H9 (cell line): ENCODE data around the gene THY1. TPM values are rescaled to one million over a fixed set of nuclear protein-coding genes. Genes with fewer than 3 reads are reported as not detected.
"Not testable (repeated sequence)": the region's sequence is repeated elsewhere in the genome, so short reads cannot be mapped to it uniquely, and the experiment has no call there.

Experiments used
- DNase-seq: peaks from one replicate; pipeline ENCODE4 v3.0.0-alpha.2; 2017
- H2AFZ ChIP-seq: one replicate; pipeline ENCODE4 v1.6.1; 2013; ENCODE audit warnings: mild to moderate bottlenecking, low read length, control low read depth, moderate library complexity
- H2AK5ac ChIP-seq: 2 replicates; pipeline ENCODE4 v1.6.1; 2013; ENCODE audit warnings: low read length, control low read depth, mixed read lengths; ENCODE audit not compliant: insufficient read length
- H2BK120ac ChIP-seq: one replicate; pipeline ENCODE4 v1.6.1; 2013; ENCODE audit warnings: low read depth, mild to moderate bottlenecking, low read length, control low read depth, inconsistent platforms; ENCODE audit not compliant: poor library complexity, severe bottlenecking
- H2BK12ac ChIP-seq: 2 replicates; pipeline ENCODE4 v1.6.1; 2013; ENCODE audit warnings: low read length, control low read depth, mixed read lengths, low read depth; ENCODE audit not compliant: insufficient read length
- H2BK15ac ChIP-seq: 2 replicates; pipeline ENCODE4 v1.6.1; 2013; ENCODE audit warnings: low read depth, low read length, control low read depth
- H2BK20ac ChIP-seq: one replicate; pipeline ENCODE4 v1.6.1; 2013; ENCODE audit warnings: low read depth, mild to moderate bottlenecking, low read length, control low read depth, inconsistent platforms; ENCODE audit not compliant: poor library complexity, severe bottlenecking
- H2BK5ac ChIP-seq: 2 replicates; pipeline ENCODE4 v1.6.1; 2013; ENCODE audit warnings: low read length, control low read depth, mixed read lengths; ENCODE audit not compliant: insufficient read length
- H3K14ac ChIP-seq: 2 replicates; pipeline ENCODE4 v1.6.1; 2013; ENCODE audit warnings: low read length, control low read depth; ENCODE audit not compliant: insufficient read depth
- H3K18ac ChIP-seq: 2 replicates; pipeline ENCODE4 v1.6.1; 2013; ENCODE audit warnings: low read depth, mild to moderate bottlenecking, mixed read lengths, low read length, control low read depth; ENCODE audit not compliant: insufficient read length
- H3K23ac ChIP-seq: 2 replicates; pipeline ENCODE4 v1.6.1; 2013; ENCODE audit warnings: low read length, control low read depth, mixed read lengths, low read depth; ENCODE audit not compliant: insufficient read length
- H3K23me2 ChIP-seq: 2 replicates; pipeline ENCODE4 v1.6.1; 2013; ENCODE audit warnings: low read depth, mild to moderate bottlenecking, mixed read lengths, low read length, control low read depth; ENCODE audit not compliant: insufficient read length, poor library complexity, severe bottlenecking
- H3K27ac ChIP-seq: 2 replicates; pipeline ENCODE4 v1.5.1; 2013; ENCODE audit warnings: low read length, control low read depth, mixed read lengths, low read depth; ENCODE audit not compliant: insufficient read length
- H3K27me3 ChIP-seq: 2 replicates; pipeline ENCODE4 v1.6.1; 2013; ENCODE audit warnings: low read length, control low read depth, inconsistent platforms; ENCODE audit not compliant: insufficient read depth
- H3K4ac ChIP-seq: 2 replicates; pipeline ENCODE4 v1.6.1; 2013; ENCODE audit warnings: low read depth, mild to moderate bottlenecking, control low read depth, inconsistent platforms, low read length, moderate library complexity
- H3K4me1 ChIP-seq: 2 replicates; pipeline ENCODE4 v1.6.1; 2013; ENCODE audit warnings: low read length, control low read depth, inconsistent platforms; ENCODE audit not compliant: insufficient read depth
- H3K4me2 ChIP-seq: 2 replicates; pipeline ENCODE4 v1.6.1; 2013; ENCODE audit warnings: low read length, control low read depth, mixed read lengths; ENCODE audit not compliant: insufficient read length, insufficient read depth
- H3K56ac ChIP-seq: 2 replicates; pipeline ENCODE4 v1.6.1; 2013; ENCODE audit warnings: low read depth, mild to moderate bottlenecking, mixed read lengths, low read length, control low read depth; ENCODE audit not compliant: insufficient read length
- H3K79me1 ChIP-seq: 2 replicates; pipeline ENCODE4 v1.6.1; 2013; ENCODE audit warnings: low read depth, mild to moderate bottlenecking, moderate library complexity, low read length, control low read depth, inconsistent platforms; ENCODE audit not compliant: insufficient read depth, poor library complexity, severe bottlenecking
- H3K79me2 ChIP-seq: 2 replicates; pipeline ENCODE4 v1.6.1; 2013; ENCODE audit warnings: low read length, control low read depth, inconsistent platforms; ENCODE audit not compliant: insufficient read depth
- H3K9ac ChIP-seq: 2 replicates; pipeline ENCODE4 v1.6.1; 2013; ENCODE audit warnings: low read length, control low read depth, mixed read lengths; ENCODE audit not compliant: insufficient read length; ENCODE audit errors: extremely low read depth
- H3K9me3 ChIP-seq: one replicate; pipeline ENCODE4 v1.6.1; 2013; ENCODE audit warnings: low read depth, low read length, inconsistent platforms; ENCODE audit not compliant: control insufficient read depth
- H3T11ph ChIP-seq: one replicate; pipeline ENCODE4 v1.6.1; 2013; ENCODE audit warnings: mild to moderate bottlenecking, low read length, control low read depth, inconsistent platforms
- H4K20me1 ChIP-seq: one replicate; pipeline ENCODE4 v1.6.1; 2013; ENCODE audit not compliant: control insufficient read depth, insufficient read length, insufficient read depth
- H4K5ac ChIP-seq: 2 replicates; pipeline ENCODE4 v1.6.1; 2013; ENCODE audit warnings: low read depth, mild to moderate bottlenecking, mixed read lengths, low read length, control low read depth; ENCODE audit not compliant: insufficient read length
- H4K8ac ChIP-seq: replicated peaks from 2 replicates; pipeline ENCODE4 v1.6.1; 2013; ENCODE audit warnings: low read length, control low read depth, mixed read lengths, low read depth; ENCODE audit not compliant: insufficient read length
- H4K91ac ChIP-seq: 2 replicates; pipeline ENCODE4 v1.6.1; 2013; ENCODE audit warnings: low read depth, mild to moderate bottlenecking, moderate library complexity, mixed read lengths, low read length, control low read depth; ENCODE audit not compliant: insufficient read length
- H3K27ac Mint-ChIP-seq, 3 experiments: 2 replicates in 2 of 3; 3 replicates in 1 of 3; pipeline ENCODE4 v1.8.0; 2020 to 2021; ENCODE audit warnings: mixed read lengths in 3 of 3, mild to moderate bottlenecking in 1 of 3, moderate library complexity in 1 of 3
- H3K27me3 Mint-ChIP-seq: 2 replicates; pipeline ENCODE4 v1.8.0; 2021; ENCODE audit warnings: low read depth, mild to moderate bottlenecking, moderate library complexity, mixed read lengths
- H3K36me3 Mint-ChIP-seq, 3 experiments: 2 replicates in 2 of 3; 3 replicates in 1 of 3; pipeline ENCODE4 v1.8.0; 2020 to 2021; ENCODE audit warnings: low read depth in 3 of 3, mixed read lengths in 3 of 3; ENCODE audit not compliant: insufficient read depth in 1 of 3
- H3K4me1 Mint-ChIP-seq, 2 experiments: 2 replicates each; pipeline ENCODE4 v1.8.0; 2020; ENCODE audit warnings: mixed read lengths in 2 of 2
- H3K4me3 Mint-ChIP-seq, 2 experiments: 2 replicates in 1 of 2; 3 replicates in 1 of 2; pipeline ENCODE4 v1.8.0; 2020 to 2021; ENCODE audit warnings: mild to moderate bottlenecking in 2 of 2, mixed read lengths in 2 of 2, moderate library complexity in 1 of 2
- H3K9me3 Mint-ChIP-seq, 2 experiments: 2 replicates in 1 of 2; 3 replicates in 1 of 2; pipeline ENCODE4 v1.8.0; 2020; ENCODE audit warnings: mild to moderate bottlenecking in 2 of 2, mixed read lengths in 2 of 2, moderate library complexity in 1 of 2
- WGBS: extraction: QIAGEN DNeasy Blood & Tissue Kit; methylation state at CpG from one replicate; pipeline ENCODE4 v1.1.7; 2013; ENCODE audit warnings: missing lambda C conversion rate, low lambda C conversion rate, mixed read lengths; ENCODE audit not compliant: insufficient read length; ENCODE audit errors: extremely low coverage; 5-methylcytosine and 5-hydroxymethylcytosine counted together
- total RNA-seq: library from RNA; stranded (reverse); gene quantifications from 2 replicates; pipeline ENCODE4 v1.2.1, GENCODE V29; 2021
- TF ChIP-seq, protein P1 (sequence below): fragments of 200-600 bp; sonication (generic); conservative IDR thresholded peaks from 3 replicates; pipeline ENCODE4 v1.8.0; 2021; ENCODE audit warnings: antibody characterized with exemption, mild to moderate bottlenecking

THY1 gene
- total RNA-seq, 1 experiment from 2014 or later, result 176 TPM

DNA sequence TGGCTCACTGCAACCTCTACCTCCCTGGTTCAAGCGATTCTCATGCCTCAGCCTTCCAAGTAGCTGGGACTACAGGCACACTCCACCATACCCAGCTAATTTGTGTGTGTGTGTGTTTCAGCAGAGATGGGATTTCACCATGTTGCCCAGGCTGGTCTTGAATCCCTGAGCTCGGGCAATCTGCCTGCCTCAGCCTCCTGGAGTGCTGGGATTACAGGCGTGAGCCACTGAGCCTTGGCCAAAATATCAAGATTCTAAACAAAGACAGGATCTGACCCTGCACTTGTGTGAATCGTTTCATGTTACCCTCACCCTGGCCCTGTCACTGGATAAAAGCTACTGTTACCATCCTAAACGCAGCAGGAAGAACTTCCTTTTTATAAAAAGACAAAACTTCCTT is 15.6 kb upstream of the THY1 start:
- Histone ChIP-seq H2AK5ac (no peak overlapping the region), H2BK15ac (no peak overlapping the region), H3T11ph (no peak overlapping the region), H3K9me3 (no peaks in the 10 kb centered on the region), H3K79me2 (no peaks in the 10 kb centered on the region), H3K18ac (no peak overlapping the region), H2AFZ (no peak overlapping the region), H2BK20ac (no peak overlapping the region), H3K9ac (no peak overlapping the region), H3K79me1 (no peaks in the 10 kb centered on the region), H4K5ac (no peak overlapping the region), H4K91ac (no peak overlapping the region), H3K4ac (no peak overlapping the region), H4K20me1 (no peaks in the 10 kb centered on the region), H2BK12ac (no peak overlapping the region), H3K23me2 (no peaks in the 10 kb centered on the region), H3K14ac (no peak overlapping the region), H3K56ac (no peak overlapping the region), H3K27me3 (no peaks in the 10 kb centered on the region), H3K4me1 (no peaks in the 10 kb centered on the region; the same call in 1 of the 2 replicates), H2BK5ac (no peak overlapping the region), H3K23ac (no peak overlapping the region), H3K27ac (no peak overlapping the region), H2BK120ac (no peak overlapping the region), H3K4me2 (no peak overlapping the region), H4K8ac (no peak overlapping the region)
- Mint-ChIP-seq H3K27me3 (peaks cover 2% of the 10 kb centered on the region), H3K4me1 (peaks cover 19 to 29% of the 10 kb centered on the region in 2 experiments), H3K27ac (no peak overlapping the region), H3K9me3 (peaks cover 9 to 10% of the 10 kb centered on the region in 2 experiments), H3K36me3 (peaks cover 0 to 9% (median 3%) of the 10 kb centered on the region in 3 experiments; a peak in 4 of 7 replicates), H3K4me3 (no peak overlapping the region)
- no CpG with 5 or more reads among the region's 5 CpGs for WGBS
- no peak for DNase-seq
- TF ChIP-seq, protein P1, sequence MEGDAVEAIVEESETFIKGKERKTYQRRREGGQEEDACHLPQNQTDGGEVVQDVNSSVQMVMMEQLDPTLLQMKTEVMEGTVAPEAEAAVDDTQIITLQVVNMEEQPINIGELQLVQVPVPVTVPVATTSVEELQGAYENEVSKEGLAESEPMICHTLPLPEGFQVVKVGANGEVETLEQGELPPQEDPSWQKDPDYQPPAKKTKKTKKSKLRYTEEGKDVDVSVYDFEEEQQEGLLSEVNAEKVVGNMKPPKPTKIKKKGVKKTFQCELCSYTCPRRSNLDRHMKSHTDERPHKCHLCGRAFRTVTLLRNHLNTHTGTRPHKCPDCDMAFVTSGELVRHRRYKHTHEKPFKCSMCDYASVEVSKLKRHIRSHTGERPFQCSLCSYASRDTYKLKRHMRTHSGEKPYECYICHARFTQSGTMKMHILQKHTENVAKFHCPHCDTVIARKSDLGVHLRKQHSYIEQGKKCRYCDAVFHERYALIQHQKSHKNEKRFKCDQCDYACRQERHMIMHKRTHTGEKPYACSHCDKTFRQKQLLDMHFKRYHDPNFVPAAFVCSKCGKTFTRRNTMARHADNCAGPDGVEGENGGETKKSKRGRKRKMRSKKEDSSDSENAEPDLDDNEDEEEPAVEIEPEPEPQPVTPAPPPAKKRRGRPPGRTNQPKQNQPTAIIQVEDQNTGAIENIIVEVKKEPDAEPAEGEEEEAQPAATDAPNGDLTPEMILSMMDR, result no peak

DNA sequence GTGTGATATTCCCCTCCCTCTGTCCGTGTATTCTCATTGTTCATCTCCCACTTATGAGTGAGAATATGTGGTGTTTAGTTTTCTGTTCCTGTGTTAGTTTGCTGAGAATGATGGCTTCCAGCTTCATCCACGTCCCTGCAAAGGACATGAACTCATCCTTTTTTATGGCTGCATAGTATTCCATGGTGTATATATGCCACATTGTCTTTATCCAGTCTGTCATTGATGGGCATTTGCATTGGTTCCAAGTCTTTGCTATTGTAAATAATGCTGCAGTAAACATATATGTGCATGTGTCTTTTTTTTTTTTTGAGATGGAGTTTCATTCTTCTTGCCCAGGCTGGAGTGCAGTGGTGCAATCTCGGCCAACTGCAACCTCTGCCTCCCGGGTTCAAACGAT is 14.5 kb upstream of the THY1 start:
- H3K4me2 ChIP-seq, H3K4me3 Mint-ChIP-seq, H3K27ac ChIP-seq, H3K18ac ChIP-seq, H3K9me3 Mint-ChIP-seq, DNase-seq, H3K4ac ChIP-seq, H3T11ph ChIP-seq, H3K23me2 ChIP-seq, H3K36me3 Mint-ChIP-seq, H2BK5ac ChIP-seq, H3K9ac ChIP-seq, H3K27me3 ChIP-seq, H4K91ac ChIP-seq, H3K23ac ChIP-seq, H3K27ac Mint-ChIP-seq, H2AFZ ChIP-seq, H3K14ac ChIP-seq, H3K79me1 ChIP-seq, H3K4me1 ChIP-seq, H3K56ac ChIP-seq, H3K79me2 ChIP-seq, H3K27me3 Mint-ChIP-seq, H4K8ac ChIP-seq, H3K9me3 ChIP-seq, H4K20me1 ChIP-seq, H4K5ac ChIP-seq, H2BK20ac ChIP-seq, H2AK5ac ChIP-seq, H2BK12ac ChIP-seq, H2BK15ac ChIP-seq, H2BK120ac ChIP-seq: not testable (repeated sequence)
- no CpG with 5 or more reads among the region's 5 CpGs for WGBS
- peaks cover 29 to 37% of the 10 kb centered on the region in 2 experiments for H3K4me1 Mint-ChIP-seq
